Right lobe of liver (tissue), 4 donors: ENCODE data around the gene SPATA45.

Source experiments
- CTCF ChIP-seq, 4 donors: fragments of 200-600 bp in 3 of 4; fragments of 450-650 bp in 1 of 4; IDR thresholded peaks; one replicate each; pipeline versions ENCODE4 v1.5.1 to v1.8.0; 2016 to 2022; ENCODE audit warnings: antibody characterized with exemption in 4 of 4, mild to moderate bottlenecking in 2 of 4
- POLR2A ChIP-seq: fragments of 450-650 bp; IDR thresholded peaks from one replicate; pipeline ENCODE4 v1.6.1; 2017; ENCODE audit warnings: antibody characterized with exemption, mild to moderate bottlenecking
- donor health status: DM: no; HTN: no; CAD: no.
- donor health status: DM: no; HTN: no; CAD: no.
- donor health status: DM: no; HTN: yes; CAD: no.

GRCh38 chr1:212797681-212798080 is 49.8 kb downstream of the SPATA45 start:
- TF ChIP-seq CTCF (IDR thresholded peaks at IDR 0.05) (no peak), POLR2A (no peak)
